ENCODE results near the gene TRABD2A.

GRCh38 chr2:84792856-84793522, 87.9 kb downstream of the TRABD2A start:
- TF ChIP-seq HNRNPH1 (optimal IDR thresholded peaks at IDR 0.05; ENCODE audit: low read depth, low read length) (no peak), RAD21 (CRISPR knock-in tag; conservative IDR thresholded peaks at IDR 0.05 in 1 of 2, IDR thresholded peaks at IDR 0.05 in 1 of 2) (no peak), POLR2A (conservative IDR thresholded peaks at IDR 0.05) (no peak), CTCFL (IDR thresholded peaks at IDR 0.05; ENCODE audit: borderline replicate concordance, insufficient read depth, low read depth, low read length, poor library complexity, severe bottlenecking) (no peak), EP300 (IDR thresholded peaks at IDR 0.05; ENCODE audit: low read length) (no peak), ZNF212 (CRISPR knock-in tag; IDR thresholded peaks at IDR 0.05) (no peak)
